Endodermal cell (in vitro differentiated cells): Measurements from ENCODE around the gene EBPL. TPM values are rescaled to one million over a fixed set of nuclear protein-coding genes. Genes with fewer than 3 reads are reported as not detected.

Experiments used
- DNase-seq: peaks from one replicate; pipeline ENCODE4 v3.0.0-alpha.2; 2017
- H3K27ac ChIP-seq: 2 replicates; pipeline ENCODE4 v1.5.1; 2013; ENCODE audit warnings: mild to moderate bottlenecking, low read depth, low read length, moderate library complexity
- H3K27me3 ChIP-seq: 2 replicates; pipeline ENCODE4 v1.6.1; 2013; ENCODE audit warnings: mild to moderate bottlenecking, low read length, moderate library complexity; ENCODE audit not compliant: insufficient read depth, control insufficient read depth, poor library complexity, severe bottlenecking
- H3K36me3 ChIP-seq: 2 replicates; pipeline ENCODE4 v1.7.0; 2013; ENCODE audit warnings: mild to moderate bottlenecking, low read length, moderate library complexity; ENCODE audit not compliant: control insufficient read depth, insufficient read depth
- H3K4me1 ChIP-seq: one replicate; pipeline ENCODE4 v1.7.0; 2013; ENCODE audit warnings: low read length; ENCODE audit not compliant: control insufficient read depth, insufficient read depth
- H3K4me3 ChIP-seq: 2 replicates; pipeline ENCODE4 v1.5.1; 2013; ENCODE audit warnings: mild to moderate bottlenecking, low read length, moderate library complexity
- H3K9ac ChIP-seq: 2 replicates; pipeline ENCODE4 v1.6.1; 2013; ENCODE audit warnings: mild to moderate bottlenecking, low read length, moderate library complexity; ENCODE audit not compliant: poor library complexity, severe bottlenecking; ENCODE audit errors: extremely low read depth
- H3K9me3 ChIP-seq: 2 replicates; pipeline ENCODE4 v1.6.1; 2013; ENCODE audit warnings: mild to moderate bottlenecking, low read length, moderate library complexity; ENCODE audit not compliant: control insufficient read depth
- H3K27ac Mint-ChIP-seq: 2 replicates; pipeline ENCODE4 v1.8.0; 2020; ENCODE audit warnings: mixed read lengths
- H3K27me3 Mint-ChIP-seq: 2 replicates; pipeline ENCODE4 v1.8.0; 2021; ENCODE audit warnings: mild to moderate bottlenecking, mixed read lengths; ENCODE audit not compliant: insufficient read depth
- H3K36me3 Mint-ChIP-seq: 2 replicates; pipeline ENCODE4 v1.8.0; 2020; ENCODE audit warnings: low read depth, mixed read lengths
- H3K4me1 Mint-ChIP-seq: 2 replicates; pipeline ENCODE4 v1.8.0; 2020; ENCODE audit warnings: mixed read lengths
- H3K4me3 Mint-ChIP-seq: 2 replicates; pipeline ENCODE4 v1.8.0; 2020; ENCODE audit warnings: mild to moderate bottlenecking, moderate library complexity, mixed read lengths
- H3K9me3 Mint-ChIP-seq: 2 replicates; pipeline ENCODE4 v1.8.0; 2020; ENCODE audit warnings: mild to moderate bottlenecking, mixed read lengths
- WGBS, 2 experiments: methylation state at CpG; one replicate each; pipeline versions ENCODE4 v1.1.5 to v1.1.7; 2013; ENCODE audit warnings: missing lambda C conversion rate in 2 of 2, mixed read lengths in 1 of 2; ENCODE audit not compliant: insufficient coverage in 1 of 2, insufficient read length in 1 of 2; 5-methylcytosine and 5-hydroxymethylcytosine counted together
- total RNA-seq, 2 donors: library from RNA; stranded (reverse); fragmentation: NEBNext Ultra II Directional in 1 of 2; extraction: Animal tissue kit (Norgen Biotek cat#: 25700) in 1 of 2; gene quantifications; 2 replicates in 1 of 2; 3 replicates in 1 of 2; pipeline ENCODE4 v1.2.1, GENCODE V29; 2021
- TF ChIP-seq, protein P1 (sequence below): fragments of 200-600 bp; sonication (generic); conservative IDR thresholded peaks from 2 replicates; pipeline ENCODE4 v1.5.0; 2021; ENCODE audit warnings: antibody characterized with exemption, mild to moderate bottlenecking

Gene EBPL
- total RNA-seq, 2 donors from 2014 or later = 60.2 to 85.2 TPM

DNA sequence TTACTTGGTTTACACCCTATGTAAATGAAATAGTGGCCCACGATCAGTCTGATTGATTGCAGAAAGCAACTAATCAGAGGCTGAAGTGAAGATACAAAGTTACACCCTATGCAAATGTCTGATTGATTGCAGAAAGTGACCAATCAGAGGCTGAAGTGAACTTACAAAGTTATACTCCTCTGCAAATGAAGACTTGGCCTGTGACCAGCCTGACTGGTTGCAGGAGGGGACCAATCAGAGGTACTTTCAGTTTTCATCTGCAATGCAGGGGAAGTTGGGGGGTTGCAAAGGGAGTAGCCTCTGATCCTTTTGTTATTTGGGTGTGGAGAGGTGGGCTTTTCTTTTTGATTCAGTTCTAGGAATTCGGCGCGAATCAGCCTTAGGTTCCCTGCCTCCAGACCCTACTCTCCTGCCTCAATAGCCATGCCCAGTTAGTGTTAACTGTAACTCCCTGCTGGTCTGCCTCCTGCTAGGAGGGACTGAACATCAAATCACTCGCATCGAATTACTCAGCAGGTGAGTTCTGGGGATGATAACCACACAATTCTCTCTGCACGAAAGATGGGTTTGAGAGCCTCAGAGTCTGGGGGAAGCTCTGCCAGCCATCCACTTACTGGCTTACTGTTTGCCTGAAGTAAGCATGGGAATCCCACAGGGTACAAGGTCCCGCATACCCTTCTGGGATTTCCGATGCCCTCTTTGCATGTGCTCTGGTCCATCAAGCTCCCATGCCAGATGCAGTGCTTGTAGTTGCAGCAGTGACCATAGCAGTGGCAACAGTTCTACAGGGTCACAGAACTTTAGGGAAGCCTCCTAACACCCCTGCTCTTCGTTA, 55.5 kb downstream of the EBPL start:
- Histone ChIP-seq H3K4me3 (peak overlapping the region; percentile 67), H3K36me3 (no peaks in the 10 kb centered on the region), H3K27me3 (no peaks in the 10 kb centered on the region), H3K9ac (no peak overlapping the region), H3K4me1 (peaks cover 8% of the 10 kb centered on the region), H3K27ac (no peak overlapping the region), H3K9me3 (no peaks in the 10 kb centered on the region)
- Mint-ChIP-seq H3K4me3 (peak overlapping the region; percentile 46), H3K9me3 (no peaks in the 10 kb centered on the region), H3K4me1 (peaks cover 24% of the 10 kb centered on the region), H3K27ac (peak overlapping the region; percentile 48), H3K27me3 (peaks cover 1% of the 10 kb centered on the region), H3K36me3 (no peaks in the 10 kb centered on the region)
- TF ChIP-seq, protein P1, sequence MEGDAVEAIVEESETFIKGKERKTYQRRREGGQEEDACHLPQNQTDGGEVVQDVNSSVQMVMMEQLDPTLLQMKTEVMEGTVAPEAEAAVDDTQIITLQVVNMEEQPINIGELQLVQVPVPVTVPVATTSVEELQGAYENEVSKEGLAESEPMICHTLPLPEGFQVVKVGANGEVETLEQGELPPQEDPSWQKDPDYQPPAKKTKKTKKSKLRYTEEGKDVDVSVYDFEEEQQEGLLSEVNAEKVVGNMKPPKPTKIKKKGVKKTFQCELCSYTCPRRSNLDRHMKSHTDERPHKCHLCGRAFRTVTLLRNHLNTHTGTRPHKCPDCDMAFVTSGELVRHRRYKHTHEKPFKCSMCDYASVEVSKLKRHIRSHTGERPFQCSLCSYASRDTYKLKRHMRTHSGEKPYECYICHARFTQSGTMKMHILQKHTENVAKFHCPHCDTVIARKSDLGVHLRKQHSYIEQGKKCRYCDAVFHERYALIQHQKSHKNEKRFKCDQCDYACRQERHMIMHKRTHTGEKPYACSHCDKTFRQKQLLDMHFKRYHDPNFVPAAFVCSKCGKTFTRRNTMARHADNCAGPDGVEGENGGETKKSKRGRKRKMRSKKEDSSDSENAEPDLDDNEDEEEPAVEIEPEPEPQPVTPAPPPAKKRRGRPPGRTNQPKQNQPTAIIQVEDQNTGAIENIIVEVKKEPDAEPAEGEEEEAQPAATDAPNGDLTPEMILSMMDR = no peak
- DNase-seq = peak; percentile 82
- WGBS, 2 experiments = 39 to 59% methylated on average over 8 to 10 of the region's 10 CpGs

DNA sequence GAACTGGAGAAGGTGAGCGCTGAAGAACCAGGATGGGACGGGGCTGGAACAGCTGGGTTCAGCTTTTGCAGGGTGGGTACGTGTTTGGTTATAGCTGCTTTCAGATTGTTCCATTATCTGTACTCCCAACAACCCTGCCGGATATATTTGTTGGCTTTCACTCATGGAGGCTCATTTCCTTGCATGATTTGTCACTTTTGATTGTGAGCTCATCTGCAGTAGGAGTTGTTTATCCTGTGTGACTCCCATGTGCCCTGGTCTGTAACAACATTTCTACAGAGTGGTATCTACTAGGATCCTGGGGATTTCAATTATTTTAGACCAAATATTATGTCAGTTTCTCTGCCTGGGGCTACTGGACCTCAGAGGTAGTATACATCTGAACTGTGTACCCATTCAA, 57.6 kb downstream of the EBPL start:
- H3K9me3 Mint-ChIP-seq = no peaks in the 10 kb centered on the region
- no peak for DNase-seq
- H3K27ac Mint-ChIP-seq = no peak overlapping the region
- TF ChIP-seq, protein P1 = no peak
- Histone ChIP-seq H3K36me3 (no peaks in the 10 kb centered on the region), H3K27ac (no peak overlapping the region), H3K27me3 (no peaks in the 10 kb centered on the region), H3K4me1 (peaks cover 12% of the 10 kb centered on the region), H3K4me3 (no peak overlapping the region), H3K9me3 (no peaks in the 10 kb centered on the region), H3K9ac (no peak overlapping the region)
- H3K36me3 Mint-ChIP-seq = no peaks in the 10 kb centered on the region
- peaks cover 1% of the 10 kb centered on the region for H3K27me3 Mint-ChIP-seq
- no peak overlapping the region for H3K4me3 Mint-ChIP-seq
- 96 to 97% methylated on average over 4 of the region's 4 CpGs for WGBS, 2 experiments
- H3K4me1 Mint-ChIP-seq = peaks cover 32% of the 10 kb centered on the region

DNA sequence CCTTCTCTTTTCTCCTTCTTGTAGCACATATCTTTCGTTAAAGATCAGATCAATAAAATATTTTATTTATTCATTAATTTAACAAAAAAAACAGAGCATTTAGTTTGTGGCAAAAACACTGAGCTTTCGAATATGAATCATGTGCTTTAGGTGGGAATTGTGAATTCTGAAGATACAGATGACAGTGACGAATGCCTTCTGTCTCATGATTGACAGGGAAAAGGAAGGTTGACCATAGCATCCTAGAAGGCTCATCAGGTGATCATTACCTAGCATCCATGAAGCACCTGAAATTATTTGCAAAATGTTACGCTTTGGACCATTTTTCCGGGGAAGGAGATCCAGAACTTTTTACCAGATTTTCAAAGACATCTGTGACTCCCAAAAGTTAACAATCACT, 59.1 kb downstream of the EBPL start:
- TF ChIP-seq, protein P1 = no peak
- no peak overlapping the region for H3K4me3 Mint-ChIP-seq
- Histone ChIP-seq H3K4me3 (no peak overlapping the region), H3K36me3 (no peaks in the 10 kb centered on the region), H3K27ac (no peak overlapping the region), H3K9ac (no peak overlapping the region), H3K27me3 (no peaks in the 10 kb centered on the region), H3K4me1 (peaks cover 12% of the 10 kb centered on the region), H3K9me3 (no peaks in the 10 kb centered on the region)
- no peaks in the 10 kb centered on the region for H3K9me3 Mint-ChIP-seq
- peaks cover 1% of the 10 kb centered on the region for H3K27me3 Mint-ChIP-seq
- H3K27ac Mint-ChIP-seq = no peak overlapping the region
- DNase-seq = no peak
- 91 to 100% methylated on average over 4 of the region's 5 CpGs for WGBS, 2 experiments
- H3K36me3 Mint-ChIP-seq = no peaks in the 10 kb centered on the region
- peaks cover 36% of the 10 kb centered on the region for H3K4me1 Mint-ChIP-seq
